Naive B cell (primary cell): ENCODE measurements around the gene DYNC1LI2. TPM values are rescaled to one million over a fixed set of nuclear protein-coding genes. Genes with fewer than 3 reads are reported as not detected.

ENCODE experiments used
- ATAC-seq, 2 donors: fragments of 150-1000 bp; cut with Tn5 transposase; 2 replicates each; pipeline ENCODE4 v1.10.0; 2021; ENCODE audit warnings: low read depth in 2 of 2, mild to moderate bottlenecking in 2 of 2, moderate library complexity in 2 of 2
- DNase-seq: peaks from one replicate; pipeline ENCODE4 v3.0.0; 2022
- H3K27ac Mint-ChIP-seq, 6 donors: one replicate each; pipeline ENCODE4 v1.8.0; 2020 to 2022; ENCODE audit warnings: mild to moderate bottlenecking in 6 of 6, mixed read lengths in 6 of 6, moderate library complexity in 5 of 6, inconsistent platforms in 2 of 6
- H3K27me3 Mint-ChIP-seq, 3 donors: one replicate each; pipeline ENCODE4 v1.8.0; 2021 to 2022; ENCODE audit warnings: mixed read lengths in 3 of 3, mild to moderate bottlenecking in 1 of 3
- H3K36me3 Mint-ChIP-seq, 2 donors: one replicate each; pipeline ENCODE4 v1.8.0; 2020 to 2022; ENCODE audit warnings: mixed read lengths in 2 of 2, inconsistent platforms in 1 of 2, mild to moderate bottlenecking in 1 of 2
- H3K4me1 Mint-ChIP-seq, 3 donors: one replicate each; pipeline ENCODE4 v1.8.0; 2020 to 2022; ENCODE audit warnings: mixed read lengths in 3 of 3, inconsistent platforms in 1 of 3, mild to moderate bottlenecking in 1 of 3, moderate library complexity in 1 of 3
- H3K4me3 Mint-ChIP-seq, 8 donors: one replicate each; pipeline ENCODE4 v1.8.0; 2020 to 2022; ENCODE audit warnings: mild to moderate bottlenecking in 8 of 8, mixed read lengths in 8 of 8, moderate library complexity in 8 of 8, inconsistent platforms in 2 of 8
- H3K9me3 Mint-ChIP-seq, 7 donors: one replicate each; pipeline ENCODE4 v1.8.0; 2020 to 2022; ENCODE audit warnings: mixed read lengths in 7 of 7, mild to moderate bottlenecking in 5 of 7, inconsistent platforms in 2 of 7, moderate library complexity in 1 of 7
- polyA plus RNA-seq, 6 donors: library from polyadenylated mRNA; unstranded; fragments of 300-500 nt; fragmentation: Illumina TruSeq; gene quantifications; one replicate each; pipeline ENCODE4 v1.2.3, GENCODE V29; 2021; ENCODE audit warnings: low read depth in 6 of 6

DYNC1LI2 gene
- polyA plus RNA-seq, 6 donors from 2014 or later: 10.5 to 33.8 (median 23.4) TPM

DNA sequence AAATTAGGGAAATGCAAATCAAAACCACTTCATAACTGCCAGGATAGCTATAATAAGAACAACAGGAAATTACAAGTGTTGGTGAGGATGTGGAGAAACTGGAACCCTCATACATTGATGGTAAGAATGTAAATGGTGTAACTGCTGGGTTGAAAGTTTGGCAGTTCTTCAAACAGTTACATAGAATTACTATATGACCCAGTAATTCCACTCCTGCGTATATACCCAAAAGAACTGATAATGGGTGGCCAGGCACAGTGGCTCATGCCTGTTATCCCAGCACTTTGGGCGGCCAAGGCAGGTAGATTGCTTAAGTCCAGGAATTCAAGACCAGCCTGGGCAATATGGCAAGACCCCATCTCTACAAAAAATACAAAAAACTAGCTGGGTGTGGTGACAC, 50.4 kb downstream of the DYNC1LI2 start:
- peaks cover 0 to 5% (median under 1%) of the 10 kb centered on the region in 3 donors for H3K4me1 Mint-ChIP-seq
- H3K9me3 Mint-ChIP-seq: no peaks in the 10 kb centered on the region
- no peak overlapping the region for H3K4me3 Mint-ChIP-seq
- no peak overlapping the region for H3K27ac Mint-ChIP-seq
- DNase-seq: no peak
- no peak for ATAC-seq
- no peaks in the 10 kb centered on the region for H3K36me3 Mint-ChIP-seq
- H3K27me3 Mint-ChIP-seq: peaks cover 0 to 21% (median 4%) of the 10 kb centered on the region in 3 donors

DNA sequence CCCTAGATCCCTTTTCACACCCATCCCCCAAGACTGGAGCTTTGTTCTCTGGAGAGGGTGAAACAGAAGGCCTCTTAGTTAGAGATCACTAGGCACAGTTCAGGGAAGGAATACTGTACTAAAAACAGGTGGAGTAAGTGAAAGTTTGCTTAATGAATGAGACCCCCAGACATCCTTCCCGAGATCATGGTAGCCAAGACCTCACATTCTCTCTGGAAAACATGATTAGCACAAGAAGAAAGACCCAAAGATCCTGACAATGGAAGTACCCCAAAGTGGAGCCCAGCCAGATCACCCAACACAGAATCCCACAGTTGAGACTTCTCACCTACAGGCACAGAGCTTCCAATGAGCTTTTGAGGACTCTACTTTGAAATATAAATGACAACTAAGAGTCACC, 51.5 kb downstream of the DYNC1LI2 start:
- peaks cover 6 to 28% (median 14%) of the 10 kb centered on the region in 3 donors for H3K27me3 Mint-ChIP-seq
- H3K36me3 Mint-ChIP-seq: no peaks in the 10 kb centered on the region
- peaks cover 4 to 14% (median 11%) of the 10 kb centered on the region in 3 donors for H3K4me1 Mint-ChIP-seq
- H3K9me3 Mint-ChIP-seq: no peaks in the 10 kb centered on the region
- no peak overlapping the region for H3K27ac Mint-ChIP-seq
- no peak overlapping the region for H3K4me3 Mint-ChIP-seq
- no peak for DNase-seq
- no peak for ATAC-seq

DNA sequence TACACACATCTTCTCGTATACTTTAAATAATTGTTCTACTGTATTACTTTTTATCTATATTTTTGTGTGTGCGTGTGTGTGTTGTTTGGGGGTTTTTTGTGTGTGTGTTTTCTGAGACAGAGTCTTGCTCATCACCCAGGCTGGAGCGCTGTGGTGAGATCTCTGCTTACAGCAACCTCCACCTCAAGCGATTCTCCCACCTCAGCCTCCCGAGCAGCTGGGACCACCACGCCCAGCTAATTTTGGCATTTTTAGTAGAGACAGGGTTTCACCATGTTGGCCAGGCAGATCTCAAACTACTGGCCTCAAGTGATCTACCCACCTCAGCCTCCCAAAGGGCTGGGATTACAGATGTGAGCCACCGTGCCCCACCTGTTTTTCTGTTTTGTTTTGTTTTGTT, 53.4 kb downstream of the DYNC1LI2 start:
- ATAC-seq: no peak
- no peaks in the 10 kb centered on the region for H3K9me3 Mint-ChIP-seq

DNA sequence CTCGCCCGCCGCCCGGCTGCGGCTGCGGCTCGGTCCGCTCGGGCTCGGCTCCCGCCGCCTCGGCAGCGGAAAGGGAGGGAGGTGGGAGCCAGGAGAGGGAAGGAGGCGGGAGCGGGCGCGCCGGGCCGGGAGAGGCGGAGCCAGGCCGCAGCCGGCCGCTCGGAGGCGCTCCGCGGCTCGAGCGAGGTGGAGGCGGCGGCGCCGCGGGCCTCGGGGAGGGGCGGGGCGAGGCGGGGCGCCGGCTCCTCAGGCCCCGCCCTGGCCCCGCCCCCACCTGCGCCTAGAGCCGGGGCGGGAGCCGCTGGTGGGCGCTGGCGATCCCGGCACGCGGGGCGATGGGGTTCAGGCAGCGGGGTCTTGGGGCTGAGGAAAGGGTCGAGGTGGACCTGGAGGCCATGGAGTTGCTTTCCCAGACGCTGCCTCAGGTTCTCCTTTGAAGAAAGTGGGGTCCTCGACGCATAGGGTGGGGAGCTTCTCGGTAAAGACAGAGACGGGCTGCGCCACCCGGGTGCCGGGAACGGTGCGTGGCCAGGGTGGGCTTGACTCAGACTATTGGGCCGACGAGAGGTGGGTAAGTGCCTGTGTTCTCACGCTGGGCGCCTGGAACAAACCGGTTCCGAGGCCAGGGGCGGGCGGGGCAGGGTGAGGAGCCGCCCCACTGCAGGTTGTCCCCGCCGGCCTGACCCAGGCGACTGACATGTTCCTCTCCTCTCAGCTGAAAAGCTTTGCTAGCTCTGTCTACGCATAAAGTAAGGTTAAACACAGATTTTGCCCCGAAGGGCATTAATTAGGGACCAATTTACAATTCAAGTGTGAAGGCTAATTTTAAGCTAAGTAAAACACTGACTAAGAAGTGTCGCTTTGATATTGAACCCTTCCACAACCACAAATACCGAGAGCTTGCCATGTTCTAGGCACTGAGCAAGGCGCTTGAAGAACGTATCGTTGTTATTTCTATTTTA, 54.5 kb downstream of the DYNC1LI2 start, which contains the start of gene CMTM4:
TSS of gene CMTM4 (minus strand) at position 75 of the 962 bp plus-strand sequence. CDS start 218 bp downstream, outside the sequence.
- ATAC-seq (peak; percentile 90 to 91), DNase-seq (peak; percentile 71)
- Mint-ChIP-seq H3K36me3 (no peaks in the 10 kb centered on the region), H3K4me3 (peak within 1 kb of the TSS; percentile 80 to 93 (median 86)), H3K27ac (peak within 1 kb of the TSS in 3 of 6 donors; percentile 49 to 71 (median 56)), H3K4me1 (peaks cover 4 to 20% (median 15%) of the 10 kb centered on the region in 3 donors), H3K9me3 (no peaks in the 10 kb centered on the region), H3K27me3 (peaks cover 27 to 40% (median 32%) of the 10 kb centered on the region in 3 donors)

More for the DNA sequence above, 53.4 kb downstream of the DYNC1LI2 start:
- H3K4me3 Mint-ChIP-seq: peak overlapping the region in 6 of 8 donors; percentile 52 to 84 (median 77)
- H3K27ac Mint-ChIP-seq: no peak overlapping the region
- H3K27me3 Mint-ChIP-seq: peaks cover 25 to 37% (median 29%) of the 10 kb centered on the region in 3 donors
- DNase-seq: no peak
- no peaks in the 10 kb centered on the region for H3K36me3 Mint-ChIP-seq
- H3K4me1 Mint-ChIP-seq: peaks cover 4 to 20% (median 15%) of the 10 kb centered on the region in 3 donors

DNA sequence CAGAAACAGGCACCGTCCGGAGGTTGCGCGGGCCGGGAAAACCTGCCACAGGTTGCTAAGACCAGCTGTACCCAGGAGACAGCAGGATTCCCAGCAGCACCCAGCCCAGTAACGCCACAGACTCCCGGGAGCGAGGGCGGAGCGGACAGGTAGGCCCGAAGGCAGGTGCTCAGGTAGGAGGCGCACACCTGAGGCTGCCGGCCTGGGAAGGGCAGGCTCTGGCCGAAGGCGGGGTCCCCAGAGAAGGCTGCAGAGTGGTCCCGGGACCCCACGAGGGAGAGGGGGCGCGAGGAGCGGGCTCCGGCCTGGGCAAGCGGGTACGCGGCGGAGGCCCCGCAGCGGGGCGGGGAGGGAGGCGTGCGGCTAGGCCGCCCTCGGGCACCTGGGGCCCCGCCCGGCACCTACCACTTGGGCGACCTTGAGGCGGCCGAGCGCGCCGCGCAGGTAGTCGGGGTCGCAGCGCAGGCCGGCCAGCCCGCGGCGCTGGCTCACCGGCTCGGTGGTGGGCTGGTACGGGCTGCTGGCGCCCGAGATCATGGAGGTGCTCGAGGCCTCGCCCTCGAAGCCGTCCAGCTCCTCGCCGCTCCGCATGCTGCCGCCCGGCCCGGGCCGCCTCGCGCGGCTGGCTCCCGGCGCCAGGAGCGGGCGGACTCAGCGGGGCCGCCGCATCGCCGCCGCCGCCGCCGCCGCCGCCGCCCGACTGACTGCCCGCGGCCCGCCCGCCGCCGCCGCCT, 55.3 kb downstream of the DYNC1LI2 start:
- Mint-ChIP-seq H3K4me3 (peak overlapping the region; percentile 74 to 93 (median 86)), H3K27me3 (peaks cover 27 to 43% (median 36%) of the 10 kb centered on the region in 3 donors), H3K9me3 (no peaks in the 10 kb centered on the region), H3K4me1 (peaks cover 4 to 20% (median 15%) of the 10 kb centered on the region in 3 donors), H3K27ac (peak overlapping the region in 3 of 6 donors; percentile 49 to 71 (median 56)), H3K36me3 (no peaks in the 10 kb centered on the region)
- DNase-seq: peak; percentile 15
- peak; percentile 46 to 48 for ATAC-seq

DNA sequence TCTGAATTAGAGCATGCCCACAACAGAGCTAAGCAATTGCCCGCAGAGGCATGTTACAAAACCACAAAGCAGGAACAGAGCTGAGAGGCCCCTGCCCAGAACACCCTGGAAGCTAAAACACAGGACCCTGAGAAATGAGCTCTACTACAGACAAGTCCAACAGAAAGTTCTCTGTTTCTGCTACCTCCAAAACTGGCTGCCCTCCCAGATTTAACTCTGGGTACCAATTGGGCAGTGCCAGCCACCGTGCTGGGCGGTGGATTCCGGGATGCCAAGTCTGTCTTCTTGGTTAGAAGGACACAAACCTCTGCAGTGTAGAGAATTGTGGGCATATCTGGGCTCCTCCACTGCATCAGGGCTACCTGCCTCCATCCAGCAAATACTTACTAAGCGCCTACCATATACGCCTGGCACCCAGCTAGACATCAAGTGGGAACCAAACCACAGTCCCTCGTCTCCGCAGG, 55.9 kb downstream of the DYNC1LI2 start:
- H3K9me3 Mint-ChIP-seq: no peaks in the 10 kb centered on the region
- peaks cover 33 to 49% (median 37%) of the 10 kb centered on the region in 3 donors for H3K27me3 Mint-ChIP-seq
- no peaks in the 10 kb centered on the region for H3K36me3 Mint-ChIP-seq
- H3K4me3 Mint-ChIP-seq: peak overlapping the region; percentile 74 to 93 (median 86)
- no peak for ATAC-seq
- H3K4me1 Mint-ChIP-seq: peaks cover 4 to 20% (median 15%) of the 10 kb centered on the region in 3 donors
- no peak for DNase-seq
- peak overlapping the region in 4 of 6 donors; percentile 49 to 71 (median 62) for H3K27ac Mint-ChIP-seq

DNA sequence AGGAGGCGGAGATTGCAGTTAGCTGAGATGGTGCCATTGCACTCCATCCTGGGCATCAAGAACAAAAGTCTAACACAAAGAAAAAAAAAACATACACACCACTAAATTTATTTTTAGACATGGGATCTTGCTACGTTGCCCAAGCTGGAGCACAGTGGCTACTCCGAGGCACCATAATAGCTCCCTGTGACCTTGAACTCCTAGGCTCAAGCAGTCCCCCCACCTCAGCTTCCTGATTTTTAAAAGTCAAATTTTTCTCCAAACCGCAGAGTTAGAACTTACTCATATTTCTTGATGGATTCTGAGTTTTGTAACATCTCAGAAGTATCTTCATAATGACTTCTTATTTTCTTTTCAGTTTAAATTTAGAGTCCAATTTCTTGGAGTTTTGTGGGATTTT, 58.3 kb downstream of the DYNC1LI2 start:
- peak overlapping the region in 1 of 8 donors; percentile 38 for H3K4me3 Mint-ChIP-seq
- peaks cover 47 to 52% (median 49%) of the 10 kb centered on the region in 3 donors for H3K27me3 Mint-ChIP-seq
- no peaks in the 10 kb centered on the region for H3K9me3 Mint-ChIP-seq
- ATAC-seq (no peak), DNase-seq (no peak)
- H3K27ac Mint-ChIP-seq: no peak overlapping the region
- H3K36me3 Mint-ChIP-seq: no peaks in the 10 kb centered on the region
- H3K4me1 Mint-ChIP-seq: peaks cover 4 to 20% (median 15%) of the 10 kb centered on the region in 3 donors

DNA sequence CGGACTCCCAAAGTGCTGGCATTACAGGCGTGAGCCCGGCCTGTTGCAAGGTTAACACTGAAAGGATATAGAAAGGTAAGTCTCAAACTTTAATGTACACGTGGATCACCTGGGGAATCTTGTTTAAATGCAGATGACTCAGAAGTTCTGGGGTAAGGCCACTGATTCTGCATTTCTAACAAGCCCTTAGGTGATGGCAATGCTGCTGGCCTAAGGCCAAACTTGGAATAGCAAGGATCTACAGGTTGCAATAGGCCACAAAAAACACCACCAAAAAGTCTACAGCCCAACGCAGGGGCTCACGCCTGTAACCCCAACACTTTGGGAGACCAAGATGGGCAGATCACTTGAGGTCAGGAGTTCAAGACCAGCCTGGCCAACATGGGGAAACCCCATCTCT, 59.1 kb downstream of the DYNC1LI2 start:
- Mint-ChIP-seq H3K36me3 (no peaks in the 10 kb centered on the region), H3K9me3 (no peaks in the 10 kb centered on the region), H3K4me3 (no peak overlapping the region), H3K4me1 (peaks cover 4 to 20% (median 15%) of the 10 kb centered on the region in 3 donors), H3K27ac (no peak overlapping the region), H3K27me3 (peaks cover 44 to 52% (median 51%) of the 10 kb centered on the region in 3 donors)
- ATAC-seq (no peak), DNase-seq (no peak)

DNA sequence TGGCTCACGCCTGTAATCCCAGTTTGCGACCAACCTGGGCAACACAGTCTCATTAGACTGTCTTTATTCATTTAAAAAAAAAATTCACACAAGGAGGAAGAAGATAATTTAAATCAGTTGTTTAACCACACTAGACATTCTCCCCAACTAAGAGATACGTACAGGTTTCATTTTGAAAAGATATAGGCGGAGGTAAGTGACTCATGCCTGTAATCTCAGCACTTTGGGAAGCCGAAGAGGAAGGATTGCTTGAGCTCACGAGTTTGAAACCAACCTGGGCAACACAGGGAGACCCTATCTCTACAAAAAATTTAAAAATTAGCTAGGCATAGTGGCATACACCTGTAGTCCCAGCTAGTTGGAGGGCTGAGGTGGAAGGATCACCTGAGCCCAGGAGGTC, 60.2 kb downstream of the DYNC1LI2 start:
- ATAC-seq (no peak), DNase-seq (no peak)
- peaks cover 43 to 52% (median 51%) of the 10 kb centered on the region in 3 donors for H3K27me3 Mint-ChIP-seq
- H3K27ac Mint-ChIP-seq: no peak overlapping the region
- H3K9me3 Mint-ChIP-seq: no peaks in the 10 kb centered on the region
- H3K4me3 Mint-ChIP-seq: no peak overlapping the region
- H3K4me1 Mint-ChIP-seq: peaks cover 4 to 16% (median 15%) of the 10 kb centered on the region in 3 donors
- no peaks in the 10 kb centered on the region for H3K36me3 Mint-ChIP-seq

DNA sequence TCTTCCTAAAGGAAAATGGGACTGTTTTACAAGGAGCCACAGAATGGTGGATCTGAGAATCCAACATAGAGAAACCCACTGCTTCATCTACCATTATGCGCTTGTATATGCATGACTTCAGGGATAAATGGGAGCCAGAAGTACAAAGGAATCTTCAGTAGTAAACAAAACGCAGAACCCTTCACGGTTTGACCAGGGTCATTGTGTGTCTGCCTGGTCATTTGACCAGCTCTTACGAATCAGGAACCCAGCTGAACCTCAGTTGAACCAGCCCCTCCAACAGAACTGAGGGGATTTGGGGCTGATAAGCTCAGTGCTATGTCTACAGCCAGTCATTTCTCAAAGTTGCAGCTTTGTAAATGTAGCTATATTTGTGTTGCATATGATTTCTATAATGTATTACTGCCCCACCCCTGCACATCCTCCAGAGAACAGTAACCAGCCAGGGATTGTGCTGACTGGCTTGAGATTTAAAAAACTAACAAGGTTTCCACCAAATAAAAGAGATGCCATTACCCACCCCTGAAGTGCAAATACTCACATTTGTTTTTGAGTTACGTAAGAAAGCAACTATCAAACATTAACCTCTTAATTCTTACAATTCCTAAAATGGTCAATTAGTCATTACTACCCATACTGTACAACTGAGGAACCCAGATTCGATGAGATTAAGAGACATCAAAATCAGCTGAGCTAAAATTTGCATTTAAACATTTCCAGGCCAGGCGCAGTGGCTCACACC, 61.1 kb downstream of the DYNC1LI2 start:
- peak overlapping the region in 1 of 6 donors; percentile 2 for H3K27ac Mint-ChIP-seq
- ATAC-seq: no peak
- H3K4me1 Mint-ChIP-seq: peaks cover 4 to 9% (median 7%) of the 10 kb centered on the region in 3 donors
- H3K4me3 Mint-ChIP-seq: no peak overlapping the region
- H3K27me3 Mint-ChIP-seq: peaks cover 37 to 49% (median 49%) of the 10 kb centered on the region in 3 donors
- no peak for DNase-seq
- no peaks in the 10 kb centered on the region for H3K9me3 Mint-ChIP-seq
- H3K36me3 Mint-ChIP-seq: no peaks in the 10 kb centered on the region

DNA sequence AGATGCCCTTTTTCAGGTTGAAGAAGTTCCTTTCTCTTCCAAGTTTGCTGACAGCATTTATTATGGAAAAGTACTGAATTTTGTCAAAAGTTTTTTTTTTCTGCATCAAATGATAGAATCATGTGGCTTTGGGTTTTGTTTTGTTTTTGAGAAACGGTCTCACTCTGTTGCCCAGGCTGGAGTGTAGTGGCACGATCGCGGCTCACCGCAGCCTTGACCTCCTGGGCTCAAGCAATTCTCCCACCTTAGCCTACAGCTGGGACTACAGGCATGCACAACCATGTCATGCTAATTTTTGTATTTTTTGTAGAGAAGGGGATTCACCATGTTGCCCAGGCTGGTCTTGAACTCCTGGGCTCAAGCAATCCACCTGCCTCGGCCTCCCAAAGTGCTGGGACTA, 62.1 kb downstream of the DYNC1LI2 start:
- peaks cover 29 to 47% (median 39%) of the 10 kb centered on the region in 3 donors for H3K27me3 Mint-ChIP-seq
- H3K4me1 Mint-ChIP-seq: peaks cover 0 to 3% (median 0%) of the 10 kb centered on the region in 3 donors
- H3K27ac Mint-ChIP-seq: no peak overlapping the region
- no peak overlapping the region for H3K4me3 Mint-ChIP-seq
- no peak for DNase-seq
- no peak for ATAC-seq
- H3K36me3 Mint-ChIP-seq: no peaks in the 10 kb centered on the region
- peaks cover 0 to 2% (median 0%) of the 10 kb centered on the region in 7 donors for H3K9me3 Mint-ChIP-seq

DNA sequence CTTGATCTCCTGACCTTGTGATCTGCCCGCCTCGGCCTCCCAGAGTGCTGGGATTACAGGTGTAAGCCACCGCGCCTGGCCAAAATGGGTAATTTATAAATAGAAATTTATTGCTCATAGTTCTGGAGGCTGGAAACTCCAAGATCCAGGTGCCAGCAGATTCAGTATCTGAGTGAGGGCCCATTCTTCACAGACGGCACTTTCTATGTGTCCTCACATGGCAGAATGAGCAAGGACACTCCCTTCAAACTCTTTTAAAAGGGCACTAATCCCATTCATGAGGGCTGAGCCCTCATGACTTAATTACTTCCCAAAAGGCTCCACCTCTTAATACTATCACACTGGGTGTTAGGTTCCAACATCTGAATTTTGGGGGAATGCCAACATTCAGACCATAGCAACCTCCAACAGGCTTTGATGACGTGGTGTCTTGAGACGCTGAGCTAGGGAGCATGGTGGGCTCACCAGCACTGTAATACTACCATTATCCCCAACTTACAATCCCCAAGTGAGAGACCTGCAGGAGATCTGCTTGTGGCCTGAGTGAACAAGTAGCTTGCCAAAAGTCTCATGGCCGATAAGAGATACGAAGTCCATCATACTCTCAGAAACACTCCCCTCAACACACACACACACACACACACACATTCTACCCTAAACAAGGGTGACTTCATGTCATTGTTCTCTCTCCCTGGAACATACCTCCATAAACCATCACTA, 63.3 kb downstream of the DYNC1LI2 start:
- H3K4me3 Mint-ChIP-seq: no peak overlapping the region
- no peaks in the 10 kb centered on the region for H3K36me3 Mint-ChIP-seq

More for the DNA sequence above, 63.3 kb downstream of the DYNC1LI2 start:
- ATAC-seq (no peak), DNase-seq (no peak)
- Mint-ChIP-seq H3K9me3 (peaks cover 0 to 2% (median 0%) of the 10 kb centered on the region in 7 donors), H3K27me3 (peaks cover 19 to 35% (median 27%) of the 10 kb centered on the region in 3 donors), H3K27ac (no peak overlapping the region), H3K4me1 (no peaks in the 10 kb centered on the region)
